Spleen (tissue), 11 donors: ENCODE data around the gene OR2S2. TPM values are rescaled to one million over a fixed set of nuclear protein-coding genes. Genes with fewer than 3 reads are reported as not detected.
"Not testable (repeated sequence)": the region's sequence is repeated elsewhere in the genome, so short reads cannot be mapped to it uniquely, and the experiment has no call there.

Source experiments
- DNase-seq: peaks from one replicate; pipeline ENCODE4 v3.0.0-alpha.2; 2020
- H3K27ac ChIP-seq, 8 donors: fragments of 200-600 bp; sonication (generic) in 7 of 8; 1 replicate in 4 of 8; 2 replicates in 4 of 8; pipeline versions ENCODE4 v1.5.0 to v1.8.0; 2016 to 2021; ENCODE audit warnings: inconsistent platforms in 4 of 8, mild to moderate bottlenecking in 4 of 8, moderate library complexity in 1 of 8
- H3K27me3 ChIP-seq, 7 donors: fragments of 200-600 bp; sonication (generic) in 6 of 7; replicated peaks in 1 of 7; 1 replicate in 4 of 7; 2 replicates in 3 of 7; pipeline versions ENCODE4 v1.5.0 to v1.8.0; 2016 to 2021; ENCODE audit warnings: inconsistent platforms in 3 of 7, mild to moderate bottlenecking in 1 of 7
- H3K36me3 ChIP-seq, 6 donors: fragments of 200-600 bp; sonication (generic) in 5 of 6; 1 replicate in 4 of 6; 2 replicates in 2 of 6; pipeline versions ENCODE4 v1.5.0 to v1.8.0; 2016 to 2021; ENCODE audit warnings: inconsistent platforms in 2 of 6
- H3K4me1 ChIP-seq, 6 donors: fragments of 200-600 bp; sonication (generic) in 5 of 6; 1 replicate in 3 of 6; 2 replicates in 3 of 6; pipeline versions ENCODE4 v1.5.0 to v1.8.0; 2016 to 2021; ENCODE audit warnings: inconsistent platforms in 3 of 6
- H3K4me3 ChIP-seq, 8 donors: fragments of 200-600 bp; sonication (generic) in 7 of 8; 1 replicate in 4 of 8; 2 replicates in 4 of 8; pipeline versions ENCODE4 v1.5.0 to v1.8.0; 2016 to 2021; ENCODE audit warnings: inconsistent platforms in 4 of 8, mild to moderate bottlenecking in 4 of 8, moderate library complexity in 2 of 8
- H3K9me3 ChIP-seq, 8 donors: fragments of 200-600 bp; sonication (generic) in 7 of 8; 1 replicate in 4 of 8; 2 replicates in 4 of 8; pipeline versions ENCODE4 v1.5.0 to v1.8.0; 2016 to 2021; ENCODE audit warnings: inconsistent platforms in 4 of 8
- CTCF ChIP-seq, 11 experiments: fragments of 200-600 bp in 7 of 11; fragments of 450-650 bp in 4 of 11; sonication (generic) in 4 of 11; IDR thresholded peaks in 8 of 11; conservative IDR thresholded peaks in 3 of 11; 1 replicate in 7 of 11; 2 replicates in 4 of 11; pipeline versions ENCODE4 v1.4.0 to v1.8.0; 2016 to 2021; ENCODE audit warnings: antibody characterized with exemption in 11 of 11, inconsistent platforms in 4 of 11, mild to moderate bottlenecking in 1 of 11
- POLR2A ChIP-seq, 3 donors: fragments of 450-650 bp; IDR thresholded peaks; one replicate each; pipeline ENCODE4 v1.5.1; 2017; ENCODE audit warnings: antibody characterized with exemption in 3 of 3, mild to moderate bottlenecking in 1 of 3
- POLR2AphosphoS5 ChIP-seq, 3 donors: sonication (generic); formaldehyde crosslinking; IDR thresholded peaks; one replicate each; pipeline ENCODE4 v1.5.1; 2017; ENCODE audit warnings: antibody characterized with exemption in 3 of 3
- WGBS, 5 donors: extraction: QIAGEN DNeasy Blood & Tissue Kit in 3 of 5; methylation state at CpG; one replicate each; pipeline versions ENCODE4 v1.1.5 to v1.1.7; 2013 to 2018; 5-methylcytosine and 5-hydroxymethylcytosine counted together
- intact Hi-C: fragments of 100-400 bp; cut with DNase I; formaldehyde crosslinking; loops from one replicate; pipeline ENCODE4 v1.15.0; 2023; ENCODE audit warnings: low total_unique reads
- polyA plus RNA-seq, 3 donors: library from polyadenylated mRNA; stranded (reverse); fragments of 200-250 nt; gene quantifications; one replicate each; pipeline ENCODE4 v1.2.1, GENCODE V29; 2013
- total RNA-seq, 7 donors: library from RNA; depleted of rRNA in 3 of 7; stranded (reverse); fragments of >200 nt in 3 of 7; fragmentation: NEBNext Ultra II Directional in 4 of 7; extraction: Animal tissue kit (Norgen Biotek cat#: 25700) in 4 of 7; gene quantifications; one replicate each; pipeline versions ENCODE4 v1.1.0 to v1.2.1, GENCODE V29; 2016 to 2021
- donor health status: healthy with polysubstance abuse.
- donor health status: DM: no; HTN: no; CAD: no; lungs with moderate emphysema.
- donor health status: DM: no; HTN: no; CAD: no.
- donor health status: Bipolar disorder and iron deficiency.
- donor health status: healthy.
- donor health status: DM: no; HTN: no; CAD: no.
- donor health status: DM: yes; HTN: yes; CAD: no.

Gene OR2S2
- total and polyA plus RNA-seq, 10 donors, result not detected

- intact Hi-C loops, result no loop called here
- Histone ChIP-seq H3K4me3 (no peak overlapping the region), H3K27ac (peak overlapping the region in 6 of 8 donors; percentile 26 to 75 (median 64)), H3K9me3 (no peaks in the 10 kb centered on the region), H3K27me3 (no peaks in the 10 kb centered on the region), H3K36me3 (no peaks in the 10 kb centered on the region), H3K4me1 (peaks cover 15 to 75% (median 39%) of the 10 kb centered on the region in 6 donors)
- WGBS, 5 donors, result 40 to 60% (median 45%) methylated on average over 9 of the region's 9 CpGs
- TF ChIP-seq CTCF (IDR thresholded peaks at IDR 0.05 in 8 of 11, conservative IDR thresholded peaks at IDR 0.05 in 3 of 11) (no peak), POLR2A (IDR thresholded peaks at IDR 0.05) (no peak), POLR2AphosphoS5 (IDR thresholded peaks at IDR 0.05) (peak; percentile 71 to 82 (median 74))
- peak; percentile 86 for DNase-seq
Observed at GRCh38 chr9:35914301-35914807, 43.6 kb downstream of the OR2S2 start.

- H3K9me3 ChIP-seq, DNase-seq, H3K27me3 ChIP-seq, H3K4me3 ChIP-seq, intact Hi-C loops, H3K36me3 ChIP-seq: not testable (repeated sequence)
- Histone ChIP-seq H3K4me1 (peaks cover 24 to 85% (median 44%) of the 10 kb centered on the region in 6 donors), H3K27ac (peak overlapping the region in 1 of 8 donors; percentile 27)
Observed at GRCh38 chr9:35913429-35913828, 44.5 kb downstream of the OR2S2 start.

GRCh38 chr9:35912791-35913400 lies 45.1 kb downstream of the OR2S2 start:
- 88 to 95% (median 90%) methylated on average over 9 to 10 of the region's 10 CpGs for whole genome bisulfite sequencing, 5 donors
- H3K9me3 ChIP-seq, result no peaks in the 10 kb centered on the region
- intact Hi-C loops, result no loop called here
- no peaks in the 10 kb centered on the region for H3K36me3 ChIP-seq
- TF ChIP-seq POLR2AphosphoS5 (IDR thresholded peaks at IDR 0.05) (no peak), CTCF (IDR thresholded peaks at IDR 0.05 in 8 of 11, conservative IDR thresholded peaks at IDR 0.05 in 3 of 11) (no peak), POLR2A (IDR thresholded peaks at IDR 0.05) (no peak)
- no peak overlapping the region for H3K4me3 ChIP-seq
- DNase-seq, result no peak
- H3K27ac ChIP-seq, result peak overlapping the region in 3 of 8 donors; percentile 27 to 77 (median 73)
- H3K4me1 ChIP-seq, result peaks cover 29 to 88% (median 50%) of the 10 kb centered on the region in 6 donors
- H3K27me3 ChIP-seq, result no peaks in the 10 kb centered on the region

GRCh38 chr9:35911690-35912089 lies 46.3 kb downstream of the OR2S2 start:
- peak overlapping the region in 4 of 8 donors; percentile 73 to 80 (median 78) for H3K27ac ChIP-seq
- H3K9me3 ChIP-seq, result no peaks in the 10 kb centered on the region
- no peaks in the 10 kb centered on the region for H3K36me3 ChIP-seq
- intact Hi-C loops, result no loop called here
- no peak overlapping the region for H3K4me3 ChIP-seq
- no peak for DNase-seq
- TF ChIP-seq POLR2A (IDR thresholded peaks at IDR 0.05), result no peak
- no peak for TF ChIP-seq CTCF (IDR thresholded peaks at IDR 0.05 in 8 of 11, conservative IDR thresholded peaks at IDR 0.05 in 3 of 11)
- no peak for TF ChIP-seq POLR2AphosphoS5 (IDR thresholded peaks at IDR 0.05)
- no peaks in the 10 kb centered on the region for H3K27me3 ChIP-seq
- peaks cover 41 to 90% (median 60%) of the 10 kb centered on the region in 6 donors for H3K4me1 ChIP-seq
- 66 to 79% (median 75%) methylated on average over 10 of the region's 10 CpGs for WGBS, 5 donors
